Adrenal gland (tissue), 12 donors: ENCODE data around the gene CASQ1. TPM values are rescaled to one million over a fixed set of nuclear protein-coding genes. Genes with fewer than 3 reads are reported as not detected.

Source experiments
- DNase-seq, 7 donors: peaks; one replicate each; pipeline ENCODE4 v3.0.0-alpha.2; 2019 to 2020
- H3K27ac ChIP-seq, 5 donors: fragments of 200-600 bp; sonication (generic) in 4 of 5; 1 replicate in 3 of 5; 2 replicates in 2 of 5; pipeline versions ENCODE4 v1.5.1 to v1.8.0; 2016 to 2020; ENCODE audit warnings: mild to moderate bottlenecking in 1 of 5
- H3K27me3 ChIP-seq: fragments of 200-600 bp; 2 replicates; pipeline ENCODE4 v1.8.0; 2021
- H3K36me3 ChIP-seq, 2 donors: fragments of 200-600 bp; replicated peaks in 1 of 2; 1 replicate in 1 of 2; 2 replicates in 1 of 2; pipeline versions ENCODE4 v1.5.1 to v1.8.0; 2018 to 2022
- H3K4me1 ChIP-seq, 2 donors: fragments of 200-600 bp; replicated peaks in 1 of 2; 1 replicate in 1 of 2; 2 replicates in 1 of 2; pipeline versions ENCODE4 v1.5.1 to v1.8.0; 2018 to 2021
- H3K4me3 ChIP-seq, 4 donors: fragments of 200-600 bp; sonication (generic) in 3 of 4; one replicate each; pipeline ENCODE4 v1.5.1; 2016 to 2018
- H3K9me3 ChIP-seq, 3 donors: fragments of 200-600 bp; sonication (generic) in 1 of 3; replicated peaks in 1 of 3; 1 replicate in 2 of 3; 2 replicates in 1 of 3; pipeline versions ENCODE4 v1.5.1 to v1.8.0; 2016 to 2021
- CTCF ChIP-seq, 6 experiments: fragments of 450-650 bp in 4 of 6; fragments of 200-600 bp in 2 of 6; sonication (generic) in 1 of 6; IDR thresholded peaks; 1 replicate in 5 of 6; 2 replicates in 1 of 6; pipeline versions ENCODE4 v1.5.1 to v1.8.0; 2016 to 2021; ENCODE audit warnings: antibody characterized with exemption in 6 of 6, mild to moderate bottlenecking in 2 of 6, moderate library complexity in 1 of 6
- POLR2A ChIP-seq, 2 donors: fragments of 450-650 bp; IDR thresholded peaks; one replicate each; pipeline ENCODE4 v1.6.1; 2017; ENCODE audit warnings: antibody characterized with exemption in 2 of 2, mild to moderate bottlenecking in 2 of 2, moderate library complexity in 1 of 2
- WGBS, 4 donors: extraction: QIAGEN DNeasy Blood & Tissue Kit in 2 of 4; methylation state at CpG; one replicate each; pipeline versions ENCODE4 v1.1.5 to v1.1.7; 2013 to 2017; 5-methylcytosine and 5-hydroxymethylcytosine counted together
- intact Hi-C, 2 donors: fragments of 100-400 bp; cut with DNase I; formaldehyde crosslinking; loops; one replicate each; pipeline versions ENCODE4 v1.14.1 to v1.15.0; 2022 to 2023
- polyA plus RNA-seq, 3 donors: library from polyadenylated mRNA; stranded (reverse); fragments of 200-250 nt in 2 of 3; fragments of 350-450 nt in 1 of 3; fragmentation: Illumina TruSeq in 1 of 3; extraction: RNeasy Lipid Tissue Mini Kit (QIAGEN cat#74804) in 1 of 3; gene quantifications; one replicate each; pipeline ENCODE4 v1.2.3, GENCODE V29; 2013 to 2014
- total RNA-seq, 9 donors: library from RNA; depleted of rRNA in 4 of 9; stranded (reverse); fragments of >200 nt in 4 of 9; fragments of 120-200 nt in 1 of 9; fragmentation: NEBNext Ultra II Directional in 1 of 9; extraction: Animal tissue kit (Norgen Biotek cat#: 25700) in 1 of 9; gene quantifications; one replicate each; pipeline versions ENCODE4 v1.1.0 to v1.2.4, GENCODE V29; 2013 to 2023
- donor health status: healthy with polysubstance abuse.
- donor health status: Bipolar disorder and iron deficiency.
- donor health status: DM: yes; HTN: yes; CAD: no.
- donor health status: DM: no; HTN: no; CAD: no.
- donor health status: DM: no; HTN: no; CAD: no.
- donor health status: DM: yes; HTN: yes; CAD: no.

The CASQ1 gene
- total and polyA plus RNA-seq, 12 donors = 0.11 to 1.6 (median 0.17) TPM; not detected in 7

- TF ChIP-seq CTCF (IDR thresholded peaks at IDR 0.05) = no peak
- TF ChIP-seq POLR2A (IDR thresholded peaks at IDR 0.05) = no peak
- Histone ChIP-seq H3K4me1 (peaks cover under 1 to 5% of the 10 kb centered on the region in 2 donors), H3K4me3 (no peak overlapping the region), H3K27ac (no peak overlapping the region), H3K9me3 (no peaks in the 10 kb centered on the region), H3K36me3 (no peaks in the 10 kb centered on the region), H3K27me3 (no peaks in the 10 kb centered on the region)
- intact Hi-C loops = no loop called here
- WGBS, 4 donors = 84 to 92% (median 90%) methylated on average over 4 of the region's 4 CpGs
- DNase-seq = no peak
These were observed 10.4 kb downstream of the CASQ1 start for GRCh38 chr1:160200786-160201185.

- DNase-seq = no peak
- intact Hi-C loops = loop anchor here in 1 of 2 donors (5.0 kb wide), 1 partner anchor 53 kb away; no protein-coding TSS in a partner anchor
- Histone ChIP-seq H3K27ac (peak overlapping the region in 3 of 5 donors; percentile 78 to 96 (median 94)), H3K27me3 (no peaks in the 10 kb centered on the region), H3K9me3 (no peaks in the 10 kb centered on the region), H3K36me3 (peaks cover 0 to 3% of the 10 kb centered on the region in 2 donors), H3K4me3 (peak overlapping the region in 2 of 4 donors; percentile 74 to 85), H3K4me1 (peaks cover 9 to 43% of the 10 kb centered on the region in 2 donors)
- TF ChIP-seq CTCF (IDR thresholded peaks at IDR 0.05) (no peak), POLR2A (IDR thresholded peaks at IDR 0.05) (no peak)
- 19 to 29% (median 22%) methylated on average over 7 of the region's 7 CpGs for WGBS, 4 donors
These were observed 14.3 kb downstream of the CASQ1 start for GRCh38 chr1:160204526-160205241.

GRCh38 chr1:160205242-160206035 lies 15.1 kb downstream of the CASQ1 start, which contains the start of gene PEA15:
Gene PEA15 (plus strand): TSS chr1:160205384. CDS start chr1:160211545, 6,161 bp downstream.
- Histone ChIP-seq H3K36me3 (peaks cover 0 to 3% of the 10 kb centered on the region in 2 donors), H3K27me3 (no peaks in the 10 kb centered on the region), H3K4me3 (peak within 1 kb of the TSS in 3 of 4 donors; percentile 42 to 85 (median 74)), H3K9me3 (no peaks in the 10 kb centered on the region), H3K4me1 (peaks cover 16 to 51% of the 10 kb centered on the region in 2 donors), H3K27ac (peak within 1 kb of the TSS; percentile 59 to 96 (median 78))
- intact Hi-C loops = loop anchor here in 1 of 2 donors (5.0 kb wide), 1 partner anchor 52 kb away; no protein-coding TSS in a partner anchor
- peak; percentile 56 to 81 (median 73) for DNase-seq
- TF ChIP-seq CTCF (IDR thresholded peaks at IDR 0.05) (no peak), POLR2A (IDR thresholded peaks at IDR 0.05) (peak; percentile 72 to 75)
- 1 to 4% (median 1%) methylated on average over 7 to 76 of the region's 76 CpGs for WGBS, 4 donors

GRCh38 chr1:160206036-160206389 lies 15.6 kb downstream of the CASQ1 start:
- Histone ChIP-seq H3K36me3 (peaks cover 0 to 3% of the 10 kb centered on the region in 2 donors), H3K9me3 (no peaks in the 10 kb centered on the region), H3K27me3 (no peaks in the 10 kb centered on the region), H3K4me1 (peaks cover 19 to 56% of the 10 kb centered on the region in 2 donors), H3K4me3 (peak overlapping the region in 2 of 4 donors; percentile 74 to 85), H3K27ac (peak overlapping the region in 4 of 5 donors; percentile 73 to 96 (median 86))
- WGBS, 4 donors = 0 to 3% (median 1%) methylated on average over 6 to 9 of the region's 9 CpGs
- TF ChIP-seq CTCF (IDR thresholded peaks at IDR 0.05) = no peak
- TF ChIP-seq POLR2A (IDR thresholded peaks at IDR 0.05) = no peak
- intact Hi-C loops = loop anchor here in 1 of 2 donors (5.0 kb wide), 1 partner anchor 51 kb away; no protein-coding TSS in a partner anchor
- DNase-seq = peak in 6 of 7 donors; percentile 49 to 72 (median 54)
